Suprapubic skin (tissue), 4 donors: ENCODE results near the gene SHC4.

Source experiments
- CTCF ChIP-seq, 2 donors: fragments of 200-600 bp in 1 of 2; fragments of 450-650 bp in 1 of 2; sonication (generic) in 1 of 2; IDR thresholded peaks; one replicate each; pipeline ENCODE4 v1.5.1; 2016 to 2019; ENCODE audit warnings: antibody characterized with exemption in 2 of 2, mild to moderate bottlenecking in 1 of 2, moderate library complexity in 1 of 2
- POLR2A ChIP-seq, 2 donors: fragments of 450-650 bp; IDR thresholded peaks; one replicate each; pipeline ENCODE4 v1.6.1; 2017; ENCODE audit warnings: antibody characterized with exemption in 2 of 2, mild to moderate bottlenecking in 2 of 2, moderate library complexity in 2 of 2
- POLR2AphosphoS5 ChIP-seq, 3 donors: sonication (generic); formaldehyde crosslinking; IDR thresholded peaks; one replicate each; pipeline ENCODE4 v1.6.1; 2017; ENCODE audit warnings: antibody characterized with exemption in 3 of 3

GRCh38 chr15:48984811-48985352, 21.2 kb upstream of the SHC4 start:
- TF ChIP-seq CTCF (IDR thresholded peaks at IDR 0.05) (no peak), POLR2AphosphoS5 (IDR thresholded peaks at IDR 0.05) (no peak), POLR2A (IDR thresholded peaks at IDR 0.05) (no peak)
